Body of pancreas (tissue), 4 donors: ENCODE results near the gene PLCH1.

Experiments used
- POLR2A ChIP-seq, 3 donors: fragments of 450-650 bp; IDR thresholded peaks; one replicate each; pipeline ENCODE4 v1.6.1; 2016; ENCODE audit warnings: antibody characterized with exemption in 3 of 3, mild to moderate bottlenecking in 2 of 3
- TF ChIP-seq, protein P1 (sequence below), 7 experiments: fragments of 450-650 bp in 4 of 7; fragments of 200-600 bp in 3 of 7; sonication (generic) in 3 of 7; IDR thresholded peaks; one replicate each; pipeline ENCODE4 v1.5.1; 2016 to 2019; ENCODE audit warnings: antibody characterized with exemption in 7 of 7

DNA sequence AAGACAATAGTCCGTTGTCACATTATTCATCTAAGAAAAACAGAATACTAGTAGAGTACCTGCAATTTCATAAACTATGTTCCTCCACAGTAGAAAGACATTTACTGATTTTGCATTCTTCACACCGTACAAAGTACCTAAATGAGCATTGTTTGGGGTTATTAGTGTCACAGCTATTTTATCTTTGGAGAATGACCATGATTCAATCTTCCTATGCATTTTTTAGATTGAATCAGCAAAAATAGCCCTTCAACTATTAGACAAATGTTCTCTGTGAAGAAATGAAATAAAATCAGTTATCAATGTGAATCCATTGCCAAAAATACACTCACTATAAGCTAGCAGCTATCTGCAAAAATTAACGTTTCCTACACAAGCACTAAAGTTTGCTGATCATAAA is 176.6 kb downstream of the PLCH1 start:
- TF ChIP-seq, protein P1, sequence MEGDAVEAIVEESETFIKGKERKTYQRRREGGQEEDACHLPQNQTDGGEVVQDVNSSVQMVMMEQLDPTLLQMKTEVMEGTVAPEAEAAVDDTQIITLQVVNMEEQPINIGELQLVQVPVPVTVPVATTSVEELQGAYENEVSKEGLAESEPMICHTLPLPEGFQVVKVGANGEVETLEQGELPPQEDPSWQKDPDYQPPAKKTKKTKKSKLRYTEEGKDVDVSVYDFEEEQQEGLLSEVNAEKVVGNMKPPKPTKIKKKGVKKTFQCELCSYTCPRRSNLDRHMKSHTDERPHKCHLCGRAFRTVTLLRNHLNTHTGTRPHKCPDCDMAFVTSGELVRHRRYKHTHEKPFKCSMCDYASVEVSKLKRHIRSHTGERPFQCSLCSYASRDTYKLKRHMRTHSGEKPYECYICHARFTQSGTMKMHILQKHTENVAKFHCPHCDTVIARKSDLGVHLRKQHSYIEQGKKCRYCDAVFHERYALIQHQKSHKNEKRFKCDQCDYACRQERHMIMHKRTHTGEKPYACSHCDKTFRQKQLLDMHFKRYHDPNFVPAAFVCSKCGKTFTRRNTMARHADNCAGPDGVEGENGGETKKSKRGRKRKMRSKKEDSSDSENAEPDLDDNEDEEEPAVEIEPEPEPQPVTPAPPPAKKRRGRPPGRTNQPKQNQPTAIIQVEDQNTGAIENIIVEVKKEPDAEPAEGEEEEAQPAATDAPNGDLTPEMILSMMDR (IDR thresholded peaks at IDR 0.05), result no peak
- TF ChIP-seq POLR2A (IDR thresholded peaks at IDR 0.05), result no peak
